Umbilical cord (tissue), 2 donors: ENCODE data around the gene KIF18B. TPM values are rescaled to one million over a fixed set of nuclear protein-coding genes. Genes with fewer than 3 reads are reported as not detected.

Source experiments
- DNase-seq: peaks from one replicate; pipeline ENCODE4 v3.0.0-alpha.2; 2015; ENCODE audit warnings: low spot score
- total RNA-seq: library from RNA; depleted of rRNA; stranded (reverse); fragments of >200 nt; gene quantifications from one replicate; pipeline ENCODE4 v1.2.3, GENCODE V29; 2014; ENCODE audit warnings: low replicate concordance; ENCODE audit not compliant: insufficient read depth

The KIF18B gene
- total RNA-seq, 1 donor from 2014 or later, result 1.4 TPM

DNA sequence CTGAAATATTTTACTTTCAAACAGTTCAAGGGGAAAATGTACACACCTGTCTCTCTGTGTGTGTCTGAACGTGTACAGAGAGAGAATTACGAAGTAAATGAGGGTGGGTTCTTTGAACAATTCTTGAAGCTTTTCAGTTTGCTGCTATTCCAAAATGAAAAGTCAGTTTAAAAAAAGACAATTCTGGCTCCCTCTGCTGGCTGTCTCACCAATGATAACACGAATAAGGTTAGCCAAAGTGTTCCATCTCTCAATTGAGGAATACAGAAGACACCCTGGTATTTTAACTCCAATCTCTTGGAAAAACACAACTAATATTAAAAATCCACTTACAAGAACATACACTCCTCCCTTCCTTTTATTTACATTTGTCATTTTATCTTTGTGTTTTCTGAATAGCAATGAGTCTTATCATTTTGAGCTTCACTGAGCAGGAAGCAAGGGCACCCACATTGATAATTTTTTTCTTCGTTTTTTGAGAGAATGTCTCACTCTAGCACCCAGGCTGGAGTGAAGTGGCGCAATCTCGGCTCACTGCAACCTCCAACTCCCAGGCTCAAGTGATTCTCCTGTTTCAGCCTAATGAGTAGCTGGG lies 68.8 kb downstream of the KIF18B start:
- peak; percentile 45 for DNase-seq

DNA sequence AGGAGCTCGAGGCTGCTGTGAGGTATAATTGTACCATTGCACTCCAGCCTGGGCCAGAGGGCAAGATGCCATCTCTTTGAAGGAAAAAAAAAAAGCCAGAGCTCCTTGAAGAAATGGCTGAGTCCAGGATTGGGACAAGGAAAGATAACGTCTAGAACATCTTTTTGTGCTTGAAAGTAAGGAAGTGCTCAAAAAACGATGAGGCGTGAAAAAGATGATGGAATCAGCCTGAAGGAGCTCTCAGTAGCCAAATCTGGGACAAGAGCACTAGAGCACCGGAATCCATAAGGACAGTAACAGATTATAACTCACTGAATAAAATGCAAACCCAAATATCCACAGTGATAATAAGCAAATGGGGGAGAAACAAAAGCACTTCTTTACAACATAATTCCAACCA lies 70.5 kb downstream of the KIF18B start:
- DNase-seq, result no peak

DNA sequence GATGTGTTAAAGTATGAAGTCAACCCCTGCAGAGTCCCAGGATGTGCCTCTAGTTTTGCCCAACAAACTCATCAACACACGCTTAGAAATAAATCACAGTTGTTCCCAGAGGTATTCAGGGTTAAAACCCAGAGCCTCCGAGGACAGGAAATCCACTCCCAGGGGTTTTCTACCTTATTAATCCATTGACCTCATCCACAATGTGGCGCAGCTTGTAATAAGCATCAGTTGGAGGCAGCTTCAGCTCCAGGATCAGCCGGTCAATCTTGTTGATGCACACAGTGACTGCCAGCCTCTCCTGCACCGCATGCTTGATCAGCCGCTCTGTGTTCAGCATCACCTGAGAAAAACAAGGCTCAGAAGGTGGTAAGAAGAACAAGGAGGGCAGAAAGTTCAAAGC lies 71.8 kb downstream of the KIF18B start:
- no peak for DNase-seq

Other genes starting within 250 kb of the KIF18B start
- gene DBF4B, start 239.1 kb downstream of the KIF18B start, total RNA-seq, result 5.1 TPM
- gene ADAM11, start 188.8 kb downstream of the KIF18B start, total RNA-seq, result 1.4 TPM
- gene GJC1, start 117.5 kb downstream of the KIF18B start, total RNA-seq, result 22.4 TPM
- not detected for gene HIGD1B, start 99.9 kb downstream of the KIF18B start, total RNA-seq
- gene EFTUD2, start 48.3 kb downstream of the KIF18B start, total RNA-seq, result 57.8 TPM
- gene GFAP, start 32.3 kb downstream of the KIF18B start, total RNA-seq, result 6.7 TPM
- not detected for gene C1QL1, start 20.5 kb upstream of the KIF18B start, total RNA-seq
- gene DCAKD, start 103.9 kb upstream of the KIF18B start, total RNA-seq, result 14.9 TPM
- 55.1 TPM for gene NMT1, start 113.5 kb upstream of the KIF18B start, total RNA-seq
- 12.0 TPM for gene PLCD3, start 184.7 kb upstream of the KIF18B start, total RNA-seq
- gene ACBD4, start 187.9 kb upstream of the KIF18B start, total RNA-seq, result 0.72 TPM
- 14.4 TPM for gene HEXIM1, start 200.7 kb upstream of the KIF18B start, total RNA-seq
- gene HEXIM2, start 214.1 kb upstream of the KIF18B start, total RNA-seq, result 1.9 TPM